LNCaP clone FGC (cell line): ENCODE results near the gene TRAF5.

ENCODE experiments used
- DNase-seq: peaks from one replicate; pipeline ENCODE4 v3.0.0-alpha.2; 2011; ENCODE audit warnings: low read depth
- H3K4me3 ChIP-seq: 2 replicates; pipeline ENCODE4 v1.5.1; 2011; ENCODE audit warnings: mild to moderate bottlenecking, low read depth, low read length, control low read depth
- CTCF ChIP-seq: IDR thresholded peaks from 2 replicates; pipeline ENCODE4 v1.5.1; 2012; ENCODE audit warnings: mild to moderate bottlenecking; ENCODE audit not compliant: control insufficient read depth, insufficient read depth; ENCODE audit errors: extremely low read depth

The TRAF5 gene

DNA sequence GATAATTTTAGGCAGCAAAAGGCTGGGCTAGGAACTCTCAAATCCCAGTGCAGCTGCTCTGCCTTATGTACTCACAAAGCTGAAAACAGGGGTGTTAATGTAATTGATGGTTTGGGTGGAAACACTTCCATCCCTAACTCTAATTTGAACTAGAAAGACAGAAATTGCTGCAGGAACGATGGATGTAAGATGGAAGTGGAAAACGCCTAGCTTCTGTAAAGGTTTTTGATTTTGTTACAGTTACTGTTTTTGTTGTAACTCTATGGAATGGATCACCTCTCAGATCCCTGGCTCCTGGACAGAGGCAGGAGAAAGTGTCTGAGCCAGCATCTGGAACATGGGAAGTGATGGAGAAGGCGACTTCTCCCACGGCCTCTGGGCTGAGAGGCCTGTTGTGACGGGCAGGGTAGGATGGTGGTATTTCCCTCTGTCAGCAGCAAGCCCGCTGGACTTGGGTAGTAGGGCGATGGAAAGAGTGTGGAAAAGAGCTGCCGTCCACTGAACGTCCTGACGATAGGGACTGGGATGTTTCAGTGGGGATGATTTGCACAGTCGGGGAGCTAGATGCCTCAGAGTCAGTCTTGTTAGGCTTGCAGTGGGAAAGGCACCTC is 1.6 kb downstream of the TRAF5 start:
- H3K4me3 ChIP-seq = no peak overlapping the region
- no peak for TF ChIP-seq CTCF
- no peak for DNase-seq

GRCh38 chr1:211328866-211329475 is 2.3 kb downstream of the TRAF5 start:
- TF ChIP-seq CTCF = no peak
- no peak overlapping the region for H3K4me3 ChIP-seq
- no peak for DNase-seq

GRCh38 chr1:211329764-211330201 is 3.1 kb downstream of the TRAF5 start:
- H3K4me3 ChIP-seq = no peak overlapping the region
- no peak for DNase-seq
- TF ChIP-seq CTCF = no peak

- DNase-seq = no peak
- no peak overlapping the region for H3K4me3 ChIP-seq
- no peak for TF ChIP-seq CTCF
Observed at GRCh38 chr1:211330282-211330936, 3.8 kb downstream of the TRAF5 start.

- no peak for TF ChIP-seq CTCF
- no peak overlapping the region for H3K4me3 ChIP-seq
- no peak for DNase-seq
Observed at GRCh38 chr1:211331011-211331709, 4.5 kb downstream of the TRAF5 start.

GRCh38 chr1:211332036-211332616 is 5.5 kb downstream of the TRAF5 start:
- no peak for TF ChIP-seq CTCF
- H3K4me3 ChIP-seq = no peak overlapping the region
- DNase-seq = no peak
